IMR-90 (cell line): ENCODE results near the gene TF. TPM values are rescaled to one million over a fixed set of nuclear protein-coding genes. Genes with fewer than 3 reads are reported as not detected.

Experiments used
- ATAC-seq: fragments of 200-7000 bp; cut with Tn5 transposase; 2 replicates; pipeline ENCODE4 v1.9.1; 2020; ENCODE audit warnings: low read depth, mild to moderate bottlenecking, moderate library complexity
- BruUV-seq: library from RNA; stranded (reverse); fragments of 400-500 nt; replicated peaks from 2 replicates; lab custom pipeline; 2021; lab: Mats Ljungman, UMichigan
- CTCF ChIA-PET: fragments of 300-600 bp; formaldehyde crosslinking; extraction: SDS; loops from one replicate; lab custom pipeline; 2021; ENCODE audit warnings: antibody characterized with exemption; lab: Yijun Ruan, JAX
- POLR2A ChIA-PET: fragments of 300-600 bp; sonication (Branson Sonifier 250); formaldehyde crosslinking; loops from one replicate; lab custom pipeline; 2022; ENCODE audit warnings: antibody characterized with exemption; ENCODE audit not compliant: unreplicated experiment; lab: Charles Lee
- DNase-seq: peaks from one replicate; pipeline ENCODE4 v3.0.0; 2013
- H2AFZ ChIP-seq: replicated peaks from 2 replicates; pipeline ENCODE3; 2013; ENCODE audit warnings: low read length, mild to moderate bottlenecking; ENCODE audit not compliant: poor library complexity
- H2AK5ac ChIP-seq: 2 replicates; pipeline ENCODE4 v1.6.1; 2013; ENCODE audit warnings: low read depth, low read length, inconsistent platforms
- H2AK9ac ChIP-seq: replicated peaks from 2 replicates; pipeline ENCODE3; 2013; ENCODE audit warnings: mild to moderate bottlenecking, low read depth, low read length, moderate library complexity; ENCODE audit not compliant: poor library complexity
- H2BK120ac ChIP-seq: 2 replicates; pipeline ENCODE4 v1.6.1; 2013; ENCODE audit warnings: low read depth, low read length, inconsistent platforms
- H2BK15ac ChIP-seq: 3 replicates; pipeline ENCODE4 v1.6.1; 2013; ENCODE audit warnings: low read depth, low read length, inconsistent platforms
- H2BK20ac ChIP-seq: 2 replicates; pipeline ENCODE4 v1.6.1; 2013; ENCODE audit warnings: low read depth, mild to moderate bottlenecking, inconsistent platforms, low read length, moderate library complexity
- H2BK5ac ChIP-seq: 2 replicates; pipeline ENCODE4 v1.6.1; 2013; ENCODE audit warnings: mild to moderate bottlenecking, low read depth, low read length, inconsistent platforms; ENCODE audit not compliant: poor library complexity, severe bottlenecking
- H3K14ac ChIP-seq: replicated peaks from 2 replicates; pipeline ENCODE4 v1.6.1; 2013; ENCODE audit warnings: low read depth, low read length, inconsistent platforms
- H3K18ac ChIP-seq: 2 replicates; pipeline ENCODE4 v1.6.1; 2013; ENCODE audit warnings: low read depth, low read length, control low read depth
- H3K23ac ChIP-seq: 2 replicates; pipeline ENCODE4 v1.6.1; 2013; ENCODE audit warnings: low read depth, low read length, inconsistent platforms
- H3K27ac ChIP-seq: 2 replicates; pipeline ENCODE4 v1.5.1; 2013; ENCODE audit warnings: mild to moderate bottlenecking, control low read depth, low read length; ENCODE audit not compliant: insufficient read depth
- H3K27me3 ChIP-seq: 2 replicates; pipeline ENCODE4 v1.6.1; 2013; ENCODE audit warnings: low read length; ENCODE audit not compliant: control insufficient read depth, insufficient read depth
- H3K36me3 ChIP-seq: 2 replicates; pipeline ENCODE4 v1.6.1; 2013; ENCODE audit warnings: low read length, mixed read lengths; ENCODE audit not compliant: control insufficient read depth, insufficient read depth
- H3K4ac ChIP-seq: 2 replicates; pipeline ENCODE4 v1.6.1; 2013; ENCODE audit warnings: low read depth, low read length, inconsistent platforms
- H3K4me1 ChIP-seq: 2 replicates; pipeline ENCODE4 v1.6.1; 2013; ENCODE audit warnings: low read length, mixed read lengths; ENCODE audit not compliant: control insufficient read depth, insufficient read depth
- H3K4me2 ChIP-seq: 2 replicates; pipeline ENCODE4 v1.6.1; 2013; ENCODE audit warnings: low read depth, mild to moderate bottlenecking, control low read depth, low read length, moderate library complexity
- H3K4me3 ChIP-seq: 2 replicates; pipeline ENCODE4 v1.5.1; 2013; ENCODE audit warnings: low read depth, mild to moderate bottlenecking, control low read depth, low read length, moderate library complexity; ENCODE audit not compliant: insufficient read depth
- H3K56ac ChIP-seq: 2 replicates; pipeline ENCODE4 v1.6.1; 2013; ENCODE audit warnings: low read length, inconsistent platforms; ENCODE audit not compliant: insufficient read depth; ENCODE audit errors: extremely low read depth
- H3K79me1 ChIP-seq, 2 experiments: 2 replicates each; pipeline ENCODE4 v1.6.1; 2013; ENCODE audit warnings: low read length in 2 of 2, inconsistent platforms in 1 of 2, low read depth in 1 of 2
- H3K9ac ChIP-seq: 2 replicates; pipeline ENCODE4 v1.6.1; 2013; ENCODE audit warnings: low read depth, low read length, control low read depth
- H3K9me1 ChIP-seq: 2 replicates; pipeline ENCODE4 v1.6.1; 2013; ENCODE audit warnings: low read length, inconsistent platforms; ENCODE audit not compliant: insufficient read depth
- H3K9me3 ChIP-seq: 2 replicates; pipeline ENCODE4 v1.6.1; 2013; ENCODE audit warnings: low read length; ENCODE audit not compliant: control insufficient read depth, insufficient read depth
- H4K20me1 ChIP-seq: 2 replicates; pipeline ENCODE4 v1.6.1; 2013; ENCODE audit warnings: low read length, inconsistent platforms; ENCODE audit not compliant: insufficient read depth
- H4K5ac ChIP-seq: 2 replicates; pipeline ENCODE4 v1.6.1; 2013; ENCODE audit warnings: mild to moderate bottlenecking, low read depth, low read length, control low read depth
- H4K8ac ChIP-seq, 2 experiments: 2 replicates each; pipeline ENCODE4 v1.6.1; 2013; ENCODE audit warnings: low read depth in 2 of 2, low read length in 2 of 2, control low read depth in 1 of 2, inconsistent platforms in 1 of 2
- H4K91ac ChIP-seq: 2 replicates; pipeline ENCODE4 v1.6.1; 2013; ENCODE audit warnings: low read depth, low read length, inconsistent platforms; ENCODE audit not compliant: insufficient read depth
- BHLHE40 ChIP-seq: fragments of 150-350 bp; IDR thresholded peaks from 2 replicates; pipeline ENCODE4 v1.6.1; 2016; ENCODE audit warnings: mild to moderate bottlenecking, low read depth, low read length
- CEBPB ChIP-seq: IDR thresholded peaks from 2 replicates; pipeline ENCODE4 v1.6.1; 2012; ENCODE audit warnings: low read depth, low read length, improper control_type of control experiment
- CHD1 ChIP-seq: IDR thresholded peaks from 2 replicates; pipeline ENCODE4 v1.6.1; 2012; ENCODE audit warnings: low read depth, low read length, improper control_type of control experiment
- CTCF ChIP-seq: conservative IDR thresholded peaks from 2 replicates; pipeline ENCODE4 v1.5.1; 2012; ENCODE audit warnings: mild to moderate bottlenecking, low read depth, low read length, improper control_type of control experiment
- ELK1 ChIP-seq: fragments of 150-350 bp; IDR thresholded peaks from 2 replicates; pipeline ENCODE4 v1.6.1; 2016; ENCODE audit warnings: low read depth, mild to moderate bottlenecking, low read length, moderate library complexity, borderline replicate concordance
- FOS ChIP-seq: fragments of 150-350 bp; IDR thresholded peaks from 2 replicates; pipeline ENCODE4 v1.6.1; 2016; ENCODE audit warnings: low read depth, low read length
- MAFK ChIP-seq: IDR thresholded peaks from 2 replicates; pipeline ENCODE4 v1.6.1; 2012; ENCODE audit warnings: low read depth, low read length, improper control_type of control experiment
- MAZ ChIP-seq: IDR thresholded peaks from 2 replicates; pipeline ENCODE4 v1.6.1; 2012; ENCODE audit warnings: low read depth, mild to moderate bottlenecking, low read length, improper control_type of control experiment, moderate library complexity, borderline replicate concordance
- MXI1 ChIP-seq: IDR thresholded peaks from 2 replicates; pipeline ENCODE4 v1.6.1; 2012; ENCODE audit warnings: low read depth, mild to moderate bottlenecking, low read length, moderate library complexity, borderline replicate concordance
- NFE2L2 ChIP-seq: fragments of 150-350 bp; IDR thresholded peaks from 2 replicates; pipeline ENCODE4 v1.6.1; 2016; ENCODE audit warnings: low read depth, mild to moderate bottlenecking, low read length
- POLR2A ChIP-seq: IDR thresholded peaks from 2 replicates; pipeline ENCODE4 v1.6.1; 2012; ENCODE audit warnings: mild to moderate bottlenecking, low read depth, low read length
- RAD21 ChIP-seq: IDR thresholded peaks from 2 replicates; pipeline ENCODE4 v1.6.1; 2012; ENCODE audit warnings: low read length, improper control_type of control experiment
- RCOR1 ChIP-seq: IDR thresholded peaks from 2 replicates; pipeline ENCODE4 v1.6.1; 2012; ENCODE audit warnings: mild to moderate bottlenecking, low read length, improper control_type of control experiment; ENCODE audit not compliant: insufficient replicate concordance
- RFX5 ChIP-seq: IDR thresholded peaks from 2 replicates; pipeline ENCODE4 v1.8.0; 2012; ENCODE audit warnings: low read depth, mild to moderate bottlenecking, low read length, moderate library complexity
- SMC3 ChIP-seq: fragments of 150-350 bp; IDR thresholded peaks from 2 replicates; pipeline ENCODE4 v1.6.1; 2016; ENCODE audit warnings: low read depth, mild to moderate bottlenecking, antibody characterized with exemption, low read length, moderate library complexity
- USF2 ChIP-seq: fragments of 150-350 bp; IDR thresholded peaks from 2 replicates; pipeline ENCODE4 v1.6.1; 2017; ENCODE audit warnings: mild to moderate bottlenecking, antibody characterized with exemption, low read length, low read depth
- WGBS, 2 experiments: methylation state at CpG; one replicate each; pipeline versions ENCODE4 v1.1.5 to v1.1.7; 2013; ENCODE audit warnings: missing lambda C conversion rate in 2 of 2; ENCODE audit not compliant: insufficient read length in 1 of 2; ENCODE audit errors: extremely low coverage in 2 of 2; 5-methylcytosine and 5-hydroxymethylcytosine counted together
- dilution Hi-C: fragments of 300-500 bp; cut with HindIII; formaldehyde crosslinking; loops from one replicate; pipeline ENCODE4 v1.14.3; 2018; ENCODE audit warnings: low sequenced_read_pairs; ENCODE audit not compliant: unreplicated experiment
- in situ Hi-C: fragments of 300-500 bp; cut with MboI; formaldehyde crosslinking; loops from 3 replicates; pipeline ENCODE4 v1.14.3; 2019; ENCODE audit warnings: low sequenced_read_pairs, inconsistent platforms, mixed read lengths
- intact Hi-C: fragments of 100-400 bp; cut with micrococcal nuclease; formaldehyde crosslinking; loops from 2 replicates; pipeline ENCODE4 v1.10.0; 2022
- polyA plus RNA-seq, 3 experiments: library from polyadenylated mRNA; depleted of rRNA; stranded (reverse); fragments of >200 nt; gene quantifications; 2 replicates each; pipeline ENCODE4 v1.2.3, GENCODE V29; 2012; ENCODE audit warnings: low replicate concordance in 1 of 3
- total RNA-seq: library from RNA; depleted of rRNA; stranded (reverse); fragments of >200 nt; gene quantifications from 2 replicates; pipeline ENCODE4 v1.2.3, GENCODE V29; 2012

Gene TF
- total and polyA plus RNA-seq, 2 of the 4 experiments (the other 2 are of a cell fraction): 0.07 TPM; not detected in 1

GRCh38 chr3:133745108-133745507, 1.1 kb upstream of the TF start:
- no peak overlapping the region for H3K4ac ChIP-seq
- ChIA-PET CTCF (no interaction called here), POLR2A (no interaction called here)

More at GRCh38 chr3:133745108-133745507, 1.1 kb upstream of the TF start:
- Histone ChIP-seq H4K8ac (no peak overlapping the region), H3K56ac (no peak overlapping the region), H3K14ac (no peak overlapping the region), H3K79me1 (no peaks in the 10 kb centered on the region), H2AK9ac (no peak overlapping the region), H3K18ac (no peak overlapping the region), H3K9me1 (no peaks in the 10 kb centered on the region), H2BK15ac (no peak overlapping the region), H3K27ac (no peak overlapping the region), H4K5ac (no peak overlapping the region), H3K36me3 (no peaks in the 10 kb centered on the region), H3K27me3 (peaks cover 42% of the 10 kb centered on the region), H3K4me1 (no peaks in the 10 kb centered on the region), H3K4me3 (no peak overlapping the region), H2BK5ac (no peak overlapping the region), H3K9ac (no peak overlapping the region), H4K91ac (no peak overlapping the region), H2BK20ac (no peak overlapping the region), H3K4me2 (no peak overlapping the region), H3K9me3 (no peaks in the 10 kb centered on the region), H2AK5ac (no peak overlapping the region), H2AFZ (no peak overlapping the region), H2BK120ac (no peak overlapping the region), H4K20me1 (no peaks in the 10 kb centered on the region), H3K23ac (no peak overlapping the region)
- intact Hi-C loops: no loop called here
- WGBS, 2 experiments: no CpG with 5 or more reads among the region's 4 CpGs
- dilution Hi-C loops: no loop called here
- TF ChIP-seq CEBPB (no peak), MAZ (no peak), FOS (no peak), NFE2L2 (no peak), RAD21 (no peak), CTCF (no peak), MXI1 (no peak), SMC3 (no peak), CHD1 (no peak), RCOR1 (no peak), BHLHE40 (no peak), POLR2A (no peak), ELK1 (no peak), MAFK (no peak), RFX5 (no peak), USF2 (no peak)
- ATAC-seq (no peak), DNase-seq (no peak)
- in situ Hi-C loops: no loop called here
- no TSS peak for BruUV-seq
